Measurements from ENCODE around the gene ZNF431.
"Not testable (repeated sequence)": the region's sequence is repeated elsewhere in the genome, so short reads cannot be mapped to it uniquely, and the experiment has no call there.

ZNF431 gene
- total RNA-seq: 8.2 to 45.7 (median 18.8) reads per million in 18 experiments

DNA sequence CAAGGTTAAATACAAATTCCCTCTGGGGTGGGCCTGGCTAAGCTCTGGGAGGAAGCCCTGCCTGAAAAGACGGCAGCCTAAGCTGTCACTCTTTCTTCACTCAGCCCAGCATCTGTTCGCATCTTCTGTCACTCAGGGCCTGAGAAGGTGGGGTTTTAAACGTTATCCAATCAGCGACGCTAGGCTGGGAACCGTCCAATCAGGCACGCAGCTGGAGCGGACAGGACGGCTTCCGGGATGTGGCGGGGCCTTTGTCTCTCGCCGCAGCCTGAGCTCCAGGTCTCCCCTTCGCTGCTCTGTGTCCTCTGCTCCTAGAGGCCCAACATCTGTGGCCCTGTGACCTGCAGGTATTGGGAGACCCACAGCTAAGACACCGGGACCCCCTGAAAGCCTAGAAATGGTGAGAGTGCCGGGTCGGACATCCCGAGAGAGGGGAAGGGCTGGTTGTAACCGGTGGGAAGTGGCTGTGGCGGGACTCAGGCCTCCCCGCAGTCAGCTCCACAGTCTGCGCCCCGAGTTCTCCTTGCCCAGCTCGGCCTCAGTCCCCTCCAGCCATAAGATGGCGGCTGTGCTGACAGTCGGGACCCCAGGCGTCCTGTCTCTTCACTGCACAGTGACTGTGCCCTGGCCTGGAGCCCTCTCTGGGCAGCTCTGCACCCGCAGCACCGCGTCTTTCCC, at the start of gene ZNF431:
ZNF431 (plus strand) TSS at position 254 of the 678 bp plus-strand sequence; CDS start at position 398, 144 bp downstream.
- DNase-seq: peak; percentile 95 to 96

DNA sequence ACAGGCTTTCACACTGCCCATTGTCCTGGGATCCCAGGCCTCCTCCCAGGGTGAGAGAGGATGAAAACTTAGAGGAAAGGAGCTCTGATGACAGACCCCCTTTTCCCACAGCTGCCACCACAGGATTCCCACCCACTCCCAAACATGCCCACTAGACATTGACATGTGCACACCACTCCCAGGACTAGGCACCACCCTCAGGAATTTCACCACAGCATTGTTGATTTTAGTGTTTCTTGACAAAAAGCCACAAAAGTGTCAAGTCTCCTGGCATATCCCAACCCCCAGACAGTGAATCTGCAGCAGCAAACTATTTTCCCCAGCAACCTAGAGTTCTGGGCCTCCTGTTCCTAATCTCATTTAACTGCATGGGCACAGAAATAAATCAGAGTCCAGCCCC, 49.7 kb upstream of the ZNF431 start:
- DNase-seq: no peak

DNA sequence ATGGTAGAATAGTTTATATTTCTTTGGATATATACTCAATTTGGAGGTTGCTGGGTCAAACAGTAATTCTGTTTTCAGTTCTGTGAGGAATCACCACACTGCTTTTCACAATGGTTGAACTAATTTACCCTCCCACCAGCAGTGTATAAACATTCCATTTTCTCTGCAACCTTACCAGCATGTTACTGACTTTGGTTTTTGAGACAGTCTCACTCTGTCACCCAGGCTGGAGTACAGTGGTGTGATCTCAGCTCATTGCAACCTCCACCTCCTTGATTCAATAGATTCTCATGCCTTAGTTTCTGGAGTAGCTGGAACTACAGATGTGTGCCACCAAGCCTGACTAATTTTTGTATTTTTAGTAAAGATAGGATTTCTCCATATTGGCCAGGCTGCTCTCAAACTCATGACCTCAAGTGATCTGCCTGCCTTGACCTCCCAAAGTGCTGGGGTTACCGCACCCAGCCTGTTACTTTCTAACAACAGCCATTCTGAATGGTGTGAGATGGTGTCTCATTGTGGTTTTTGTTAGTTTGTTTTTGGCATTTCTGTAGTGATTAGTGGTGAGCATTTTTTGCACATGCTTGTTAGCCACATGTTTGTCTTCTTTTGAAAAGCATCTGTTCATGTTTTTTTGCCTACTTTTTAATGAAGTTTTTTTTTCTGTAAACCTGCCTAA, 47.4 kb upstream of the ZNF431 start:
- no peak for DNase-seq

DNA sequence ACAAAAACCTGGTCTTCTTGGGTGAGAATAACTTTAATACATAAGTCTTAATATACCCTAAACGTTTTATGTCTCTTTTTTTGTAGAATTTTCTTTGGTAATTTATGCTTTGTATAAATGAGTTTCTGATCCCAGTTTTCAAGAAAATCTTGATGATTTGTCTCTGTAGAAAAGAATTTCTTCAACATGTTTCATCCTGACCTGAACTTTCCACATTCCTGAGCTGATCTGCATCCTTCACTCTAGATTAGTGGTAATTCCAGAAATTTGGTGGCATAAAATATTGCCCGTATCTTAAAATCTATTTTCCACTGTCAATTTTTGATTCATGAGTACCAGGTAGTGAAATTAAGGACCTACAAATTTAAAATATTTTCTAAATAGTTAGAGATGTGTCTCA, 43.5 kb upstream of the ZNF431 start:
- no peak for DNase-seq

DNA sequence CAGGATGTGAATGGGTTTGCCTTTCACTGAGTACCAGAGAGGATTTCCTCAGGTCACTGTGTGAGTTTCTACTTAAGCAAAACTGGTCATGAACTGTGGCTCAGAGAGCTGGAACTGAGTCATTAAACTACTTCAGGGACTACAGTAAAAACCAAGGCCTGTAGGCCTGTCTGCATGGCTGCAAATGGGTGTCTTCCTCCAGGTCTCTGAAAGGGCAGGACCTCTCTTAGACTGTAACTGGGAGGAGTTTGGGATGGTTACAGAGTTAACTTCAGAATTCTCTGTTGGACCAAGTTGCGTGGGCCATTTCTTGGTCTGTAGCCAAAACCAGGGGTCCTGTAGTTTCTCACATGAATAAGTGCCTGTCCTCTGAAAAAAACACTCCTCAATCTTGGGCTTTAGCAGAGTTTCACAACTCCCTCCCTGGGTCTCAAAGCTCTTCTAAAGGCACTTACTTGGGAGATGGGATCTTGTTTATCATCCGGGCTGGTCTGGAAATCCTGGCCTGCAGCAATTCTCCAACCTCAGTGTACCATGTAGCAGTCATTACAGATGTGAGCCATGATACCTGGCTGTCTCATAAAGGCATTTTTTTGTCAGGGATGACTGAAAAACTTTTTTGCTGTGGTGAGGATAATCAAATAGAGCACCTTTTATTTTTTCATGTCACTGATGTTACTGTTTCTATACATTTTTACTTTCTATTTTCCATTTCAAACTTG, 40.2 kb upstream of the ZNF431 start:
- DNase-seq: no peak

DNA sequence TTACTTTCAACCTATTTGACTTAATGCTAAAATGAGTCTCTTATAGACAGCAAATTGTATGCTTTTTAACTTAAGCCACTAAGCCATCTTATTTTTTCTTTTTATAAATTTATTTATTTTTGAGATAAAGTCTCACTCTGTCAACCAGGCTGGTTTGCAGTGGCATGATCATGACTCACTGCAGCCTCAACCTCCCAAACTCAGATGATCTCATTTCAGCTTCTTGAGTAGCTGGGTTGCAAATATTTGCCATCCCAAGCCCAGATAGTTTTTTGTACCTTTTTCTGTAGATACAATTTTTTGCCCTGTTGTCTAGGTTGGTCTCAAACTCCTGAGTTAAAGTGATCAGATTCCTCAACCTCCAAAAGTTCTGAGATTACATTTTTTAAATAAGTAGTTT, 32.7 kb upstream of the ZNF431 start:
- DNase-seq: peak in 1 of 2 donors; percentile 31

DNA sequence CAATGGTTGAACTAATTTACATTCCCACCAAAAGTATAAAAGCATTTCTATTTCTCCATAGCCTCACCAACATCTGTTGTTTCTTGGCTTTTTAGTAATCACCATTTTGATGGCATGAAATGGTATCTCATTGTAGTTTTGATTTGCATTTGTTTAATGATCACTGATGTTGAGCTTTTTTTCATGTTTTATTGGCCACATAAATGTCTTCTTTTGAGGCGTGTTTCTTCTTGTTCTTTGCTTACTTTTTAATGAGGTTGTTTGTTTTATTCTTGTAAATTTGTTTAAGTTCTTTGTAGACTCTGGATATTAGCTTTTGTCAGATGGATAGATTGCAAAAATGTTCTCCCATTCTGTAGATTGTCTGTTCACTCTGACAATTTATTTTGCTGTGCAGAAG, 31.7 kb upstream of the ZNF431 start:
- no peak for DNase-seq

DNA sequence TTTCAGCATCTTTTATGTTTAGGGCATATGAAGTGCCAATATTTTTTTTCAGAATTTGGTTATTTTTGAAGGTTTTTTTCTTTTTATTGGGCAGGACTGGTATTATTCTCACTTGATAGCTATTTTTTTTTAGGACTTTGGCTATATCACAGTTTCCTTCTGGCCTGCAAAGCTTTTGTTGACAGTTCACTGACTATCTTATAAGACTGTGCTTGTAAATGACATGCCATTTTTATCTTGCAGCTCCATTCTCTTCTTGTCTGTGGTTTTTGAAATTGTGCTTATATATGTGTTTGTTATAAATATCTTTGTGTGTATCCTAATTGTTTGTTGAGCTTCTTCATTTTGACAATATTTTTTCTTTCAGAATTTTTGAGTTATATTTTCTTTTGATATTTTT, 26.4 kb upstream of the ZNF431 start:
- DNase-seq: no peak

DNA sequence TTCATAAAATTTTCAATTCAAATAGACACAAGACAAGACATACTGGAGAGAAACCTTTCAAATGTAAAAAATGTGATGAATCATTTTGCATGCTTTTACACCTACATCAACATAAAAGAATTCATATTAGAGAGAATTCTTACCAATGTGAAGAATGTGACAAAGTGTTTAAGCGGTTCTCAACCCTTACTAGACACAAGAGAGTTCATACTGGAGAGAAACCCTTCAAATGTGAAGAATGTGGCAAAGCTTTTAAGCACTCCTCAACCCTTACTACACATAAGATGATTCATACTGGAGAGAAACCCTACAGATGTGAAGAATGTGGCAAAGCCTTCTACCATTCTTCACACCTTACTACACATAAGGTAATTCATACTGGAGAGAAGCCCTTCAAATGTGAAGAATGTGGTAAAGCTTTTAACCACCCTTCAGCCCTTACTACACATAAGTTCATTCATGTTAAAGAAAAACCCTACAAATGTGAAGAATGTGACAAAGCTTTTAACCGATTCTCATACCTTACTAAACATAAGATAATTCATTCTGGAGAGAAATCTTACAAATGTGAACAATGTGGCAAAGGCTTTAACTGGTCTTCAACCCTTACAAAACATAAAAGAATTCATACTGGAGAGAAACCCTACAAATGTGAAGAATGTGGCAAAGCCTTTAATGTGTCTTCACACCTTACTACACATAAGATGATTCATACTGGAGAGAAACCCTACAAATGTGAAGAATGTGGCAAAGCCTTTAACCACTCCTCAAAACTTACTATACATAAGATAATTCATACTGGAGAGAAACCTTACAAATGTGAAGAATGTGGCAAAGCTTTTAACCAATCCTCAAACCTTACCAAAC, 24.6 kb upstream of the ZNF431 start:
- DNase-seq: no peak

DNA sequence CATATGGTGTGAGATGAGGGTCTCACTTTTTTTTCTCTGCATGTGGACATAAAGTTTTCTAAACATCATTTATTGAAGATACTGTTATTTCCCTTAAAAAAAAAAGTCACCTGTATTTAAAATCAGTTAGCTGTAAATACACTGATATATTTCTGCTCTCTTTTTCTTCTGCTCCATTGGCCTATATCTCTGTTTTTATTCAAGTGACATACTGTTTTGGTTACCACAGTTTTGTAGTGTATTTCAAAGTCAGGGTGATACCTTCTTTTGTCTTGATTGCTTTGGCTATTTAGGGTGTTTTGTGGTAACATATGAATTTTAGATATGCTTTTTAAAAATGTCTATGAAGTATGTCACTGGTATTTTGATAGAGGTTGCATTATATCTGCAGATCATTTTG, 15.8 kb upstream of the ZNF431 start:
- no peak for DNase-seq

DNA sequence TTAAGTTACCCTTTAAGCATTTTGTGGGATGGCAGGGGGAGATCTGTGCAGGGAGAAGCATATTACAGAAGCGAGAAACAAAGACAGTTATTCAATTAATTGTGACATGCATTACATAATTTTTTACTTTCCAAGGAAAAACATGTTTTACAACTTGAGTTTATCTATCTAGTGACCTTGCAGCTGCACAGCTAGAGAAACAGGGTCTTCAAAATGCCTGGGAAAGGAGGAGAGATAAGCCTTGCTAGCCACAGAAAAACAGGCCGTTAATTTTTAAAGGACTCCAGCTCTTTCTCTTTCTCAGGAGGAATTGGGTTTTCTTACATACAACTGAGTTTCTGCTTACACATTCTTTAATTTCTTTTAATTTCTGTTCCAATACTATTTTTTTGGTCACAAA, 14.8 kb upstream of the ZNF431 start:
- DNase-seq: no peak

DNA sequence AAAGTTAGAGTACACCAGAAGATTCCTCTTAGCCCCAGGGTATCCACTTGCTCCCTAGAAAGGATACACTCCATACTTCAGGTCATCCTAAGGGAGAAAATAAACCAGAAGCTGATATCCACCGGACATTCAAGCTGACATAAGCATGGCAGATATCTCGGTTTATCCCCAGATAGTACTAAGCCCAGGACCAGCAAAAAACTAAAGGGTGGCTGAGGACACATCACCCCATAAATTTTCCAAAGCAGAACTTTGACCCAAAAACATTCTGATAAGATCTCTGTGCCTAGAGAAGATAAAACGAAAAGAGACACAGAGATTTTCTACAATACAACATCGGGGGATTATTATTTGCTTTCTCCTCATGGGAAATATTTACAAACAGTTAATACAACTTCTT, 13.9 kb upstream of the ZNF431 start:
- no peak for DNase-seq

DNA sequence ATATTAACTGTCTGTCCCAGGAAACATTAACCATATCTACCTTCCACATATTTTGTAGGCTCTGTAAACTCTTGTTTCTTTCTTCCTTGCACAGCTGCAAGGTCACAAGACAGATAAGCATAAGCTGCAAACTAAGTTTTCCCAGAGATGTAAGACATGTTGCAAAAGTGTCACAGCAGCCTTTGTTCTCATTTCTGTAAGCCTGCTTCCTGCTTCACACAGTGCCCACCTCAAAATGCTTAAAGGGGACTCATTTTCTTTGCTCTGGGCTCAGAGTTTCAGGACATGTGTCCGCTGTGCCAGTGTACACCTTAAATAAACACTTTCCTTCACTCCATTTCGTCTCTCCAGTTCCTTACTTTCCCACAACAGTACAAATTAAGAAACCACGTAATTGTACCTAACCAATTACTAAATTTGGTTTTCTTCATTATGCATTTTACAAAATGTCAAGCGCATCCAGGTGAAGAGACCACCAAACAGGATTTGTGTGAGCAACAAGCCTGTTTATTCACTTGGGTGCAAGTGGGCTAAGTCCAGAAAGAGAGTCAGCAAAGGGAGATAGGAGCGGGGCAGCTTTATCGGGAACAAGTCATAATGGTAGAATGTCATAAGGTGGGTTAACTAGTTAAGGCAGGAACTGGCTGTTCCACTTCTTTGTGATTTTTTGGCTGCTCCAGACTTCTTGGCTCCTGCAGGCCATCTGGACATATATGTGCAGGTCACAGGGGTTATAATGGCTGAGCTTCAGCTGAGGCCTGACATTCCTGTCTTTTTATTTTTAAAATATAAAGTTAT, 12.7 kb upstream of the ZNF431 start:
- peak in 1 of 2 donors; percentile 21 for DNase-seq

DNA sequence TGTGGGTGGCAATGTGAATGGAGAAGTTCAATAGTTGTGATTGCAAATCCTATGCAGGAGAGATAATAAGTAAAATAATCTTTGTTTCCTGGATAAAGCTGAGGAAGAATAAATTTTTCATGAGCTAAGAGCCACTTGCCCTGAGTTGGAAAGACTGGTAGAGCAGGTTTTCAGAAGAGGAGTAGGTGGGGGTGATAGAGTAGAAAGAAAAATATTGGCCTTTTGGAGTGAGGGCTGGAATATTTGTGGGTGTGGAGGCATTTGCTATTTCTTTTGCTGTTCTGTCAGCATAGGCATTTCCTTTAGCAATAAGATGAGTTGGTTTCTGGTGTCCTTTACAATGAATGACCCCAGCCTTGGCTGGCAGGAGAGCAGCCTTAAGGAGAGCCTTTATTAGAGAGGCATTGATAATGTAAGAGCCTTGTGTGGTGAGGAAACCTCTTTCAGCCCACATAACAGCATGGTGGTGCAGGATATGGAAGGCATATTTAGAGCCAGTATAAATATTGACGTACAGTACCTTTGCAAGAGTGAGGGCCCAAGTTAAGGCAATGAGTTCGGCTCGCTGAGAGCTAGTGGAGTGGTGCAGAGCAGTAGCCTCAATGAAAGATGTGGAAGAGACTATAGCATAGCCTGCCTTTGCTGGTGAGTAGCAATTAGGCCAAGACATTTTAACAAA, 11.6 kb upstream of the ZNF431 start:
- no peak for DNase-seq

DNA sequence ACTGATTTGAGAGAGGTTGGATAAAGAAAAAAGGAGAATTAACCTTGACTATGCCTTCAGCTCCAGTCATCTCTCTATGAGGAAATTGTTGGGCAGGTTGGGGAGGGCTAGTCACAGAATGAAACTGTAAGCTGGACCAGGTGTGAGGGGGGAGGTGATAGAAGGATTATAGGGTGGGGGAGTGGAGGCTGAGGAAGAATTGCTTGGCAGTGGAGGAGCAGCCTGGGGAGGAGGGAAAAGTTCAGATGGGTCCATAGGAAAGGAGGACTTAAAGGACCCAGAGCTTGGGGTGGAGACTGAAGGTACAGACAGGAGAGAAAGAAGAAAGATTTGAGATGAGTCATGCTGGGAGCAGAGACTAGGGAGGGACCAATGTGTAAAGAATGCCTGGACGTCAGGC, 8.2 kb upstream of the ZNF431 start:
- DNase-seq: no peak

DNA sequence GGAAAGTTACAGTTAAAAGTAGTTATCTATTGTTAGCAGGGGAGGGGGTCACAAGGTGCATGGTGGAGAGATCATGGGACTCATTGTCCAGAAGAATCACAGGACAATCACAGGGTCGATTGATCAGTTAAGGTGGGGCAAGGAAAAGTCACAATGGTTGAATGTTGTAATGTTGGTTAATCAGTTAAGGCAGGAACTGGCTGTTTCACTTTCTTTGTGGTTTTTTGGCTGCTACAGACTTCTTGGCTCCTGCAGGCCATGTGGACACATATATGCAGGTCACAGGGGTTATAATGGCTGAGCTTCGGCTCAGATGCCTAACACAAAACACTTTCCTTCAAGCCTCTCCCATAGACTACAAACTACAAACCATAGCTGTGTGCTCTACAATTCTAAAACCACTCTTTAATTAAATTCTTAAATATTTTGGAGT, 6.9 kb upstream of the ZNF431 start:
- no peak for DNase-seq

DNA sequence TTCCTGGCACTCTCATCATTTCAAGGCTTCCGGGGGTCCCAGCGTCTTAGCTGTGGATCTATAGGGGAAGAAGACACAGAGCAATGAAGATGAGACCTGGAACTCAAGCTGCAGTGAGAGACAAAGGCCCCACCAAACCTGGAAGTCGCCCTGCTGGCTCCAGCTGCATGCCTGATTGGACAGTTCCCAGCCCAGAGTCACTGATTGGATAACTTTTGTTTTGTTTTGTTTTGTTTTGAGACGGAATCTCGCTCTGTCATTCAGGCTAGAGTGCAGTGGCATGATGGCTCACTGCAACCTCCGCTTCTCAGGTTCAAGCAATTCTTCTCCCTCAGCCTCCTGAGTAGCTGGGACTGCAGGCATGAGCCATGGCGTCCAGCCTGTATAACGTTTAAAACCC, 6.4 kb upstream of the ZNF431 start:
- no peak for DNase-seq

DNA sequence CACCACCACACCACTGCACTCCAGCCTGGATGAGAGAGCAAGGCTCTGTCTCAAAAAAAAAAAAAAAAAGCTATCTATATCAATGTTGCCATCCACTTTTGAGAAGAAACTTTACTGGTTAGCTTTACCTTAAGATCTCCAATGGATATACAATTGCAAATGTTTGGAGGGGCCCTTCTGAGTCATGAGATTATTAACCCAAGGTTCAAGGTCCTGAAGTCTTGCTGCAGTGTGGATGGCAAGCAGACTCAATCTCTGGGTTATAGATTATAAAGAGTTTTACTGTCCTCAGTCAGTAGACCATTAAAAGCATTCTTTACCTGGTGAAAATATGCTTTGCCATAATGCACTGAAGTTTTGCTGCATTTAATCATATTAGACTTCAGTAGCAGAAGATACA, 3.7 kb upstream of the ZNF431 start:
- DNase-seq: no peak

DNA sequence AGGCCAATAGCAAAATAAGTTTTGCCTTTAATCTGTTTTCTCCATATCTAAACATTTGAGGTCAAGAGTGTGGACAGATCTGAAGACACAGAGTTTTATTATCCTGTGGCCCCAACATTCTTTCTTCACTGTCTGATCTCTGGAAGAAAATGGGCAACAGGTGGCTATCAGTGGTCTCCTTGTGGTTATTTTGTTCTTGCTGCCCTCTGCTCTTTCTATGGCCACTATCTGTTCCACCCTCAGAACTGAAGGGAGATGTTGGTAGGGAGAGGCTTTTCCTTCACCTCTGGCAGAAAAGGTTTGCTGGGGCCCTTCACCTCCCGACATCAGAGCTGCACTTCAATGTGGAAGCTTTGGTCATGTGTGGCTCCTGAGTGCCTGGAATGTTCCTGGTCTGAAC, 834 bp upstream of the ZNF431 start:
- DNase-seq: not testable (repeated sequence)

DNA sequence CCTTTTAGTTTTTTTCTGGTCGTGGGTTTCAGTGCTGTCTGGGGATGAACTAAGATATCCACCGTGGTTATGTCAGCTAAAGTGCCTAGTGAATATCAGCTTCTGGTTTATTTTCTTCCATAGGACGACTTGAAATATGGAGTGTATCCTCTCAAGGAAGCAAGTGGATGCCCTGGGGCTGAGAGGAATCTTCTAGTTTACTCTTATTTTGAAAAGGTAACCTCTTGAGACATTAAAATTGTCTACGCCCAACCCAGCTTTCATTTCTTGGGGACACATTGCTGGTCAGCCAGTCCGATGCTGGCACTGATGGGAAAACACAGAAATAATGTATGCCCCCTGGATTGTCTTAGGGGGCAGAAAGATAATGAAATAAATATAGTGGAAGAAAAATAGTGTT, 1.6 kb downstream of the ZNF431 start:
- no peak for DNase-seq

DNA sequence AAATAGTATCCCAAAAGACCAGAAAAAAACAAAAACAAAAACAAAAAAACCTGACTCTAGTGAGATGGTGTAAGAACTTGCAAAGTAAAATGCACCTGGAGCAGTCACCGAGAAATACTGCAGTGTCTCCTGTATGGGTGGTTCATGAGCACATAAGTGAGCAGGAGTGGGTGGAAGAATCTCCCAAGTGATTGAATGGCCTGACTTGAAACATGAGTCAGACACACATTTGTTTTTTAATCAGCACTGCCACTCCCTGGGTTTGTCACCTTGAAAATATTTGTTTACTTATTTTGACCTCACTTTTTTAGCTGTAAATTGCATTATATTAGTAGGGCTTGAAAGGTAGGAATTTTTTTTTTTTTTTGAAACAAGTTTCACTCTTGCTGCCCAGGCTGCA, 2.0 kb downstream of the ZNF431 start:
- no peak for DNase-seq

All from inflammatory macrophage (primary cell).